IPS-15b (cell line): ENCODE data around the gene TRPM3.

Source experiments
- H3K27me3 ChIP-seq: one replicate; pipeline ENCODE4 v1.6.1; 2013; ENCODE audit warnings: low read length; ENCODE audit not compliant: control insufficient read depth, insufficient read depth
- H3K36me3 ChIP-seq: one replicate; pipeline ENCODE4 v1.6.1; 2013; ENCODE audit warnings: low read length; ENCODE audit not compliant: control insufficient read depth, insufficient read depth
- H3K4me1 ChIP-seq: one replicate; pipeline ENCODE4 v1.6.1; 2013; ENCODE audit warnings: mild to moderate bottlenecking, low read length; ENCODE audit not compliant: control insufficient read depth, insufficient read depth
- H3K4me3 ChIP-seq: one replicate; pipeline ENCODE4 v1.5.1; 2013; ENCODE audit warnings: low read depth, low read length
- H3K9ac ChIP-seq: one replicate; pipeline ENCODE4 v1.6.1; 2013; ENCODE audit warnings: low read depth, mild to moderate bottlenecking, low read length
- H3K9me3 ChIP-seq: one replicate; pipeline ENCODE4 v1.6.1; 2013; ENCODE audit warnings: mild to moderate bottlenecking, low read length; ENCODE audit not compliant: control insufficient read depth, insufficient read depth

TRPM3 gene

DNA sequence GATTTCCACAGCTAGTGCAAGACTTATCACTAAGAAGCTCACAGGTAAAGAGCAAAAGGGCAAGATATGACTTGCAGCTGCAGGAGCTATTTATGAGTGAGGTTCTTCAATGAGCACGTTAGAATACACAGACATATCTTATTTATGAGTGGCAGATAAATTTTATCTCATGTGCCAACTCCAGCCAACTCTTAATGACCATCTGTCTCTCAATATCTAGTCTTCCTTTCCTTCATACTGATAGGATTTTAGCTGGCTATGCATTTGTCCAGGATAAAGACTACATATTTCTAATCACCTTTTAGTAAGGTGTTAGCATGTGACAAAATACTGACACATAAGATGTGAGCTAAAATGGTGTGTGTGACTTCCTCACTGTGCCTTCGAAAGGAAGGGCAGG, 304.5 kb downstream of the TRPM3 start:
- Histone ChIP-seq H3K9me3 (no peaks in the 10 kb centered on the region), H3K4me3 (no peak overlapping the region), H3K4me1 (peaks cover 3% of the 10 kb centered on the region), H3K36me3 (no peaks in the 10 kb centered on the region), H3K27me3 (no peaks in the 10 kb centered on the region), H3K9ac (no peak overlapping the region)

DNA sequence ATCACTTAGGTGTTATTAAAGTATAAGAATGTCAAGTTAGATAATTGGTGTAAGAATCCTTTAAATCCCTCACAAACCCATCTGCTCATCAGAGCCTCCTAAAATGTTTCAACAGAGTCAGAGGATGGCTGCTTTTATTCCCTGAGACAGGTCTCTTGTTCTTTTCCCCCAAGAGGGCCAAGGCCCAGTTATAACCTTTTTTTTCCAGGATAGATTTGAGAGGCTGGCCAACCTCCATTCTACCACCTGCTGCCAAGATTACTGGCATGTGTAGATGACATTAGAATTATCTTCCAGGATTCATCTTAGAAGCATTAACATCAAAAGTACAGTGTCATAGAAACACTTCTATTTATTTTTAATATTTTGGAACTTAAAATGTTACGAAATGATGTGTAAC, 305.1 kb downstream of the TRPM3 start:
- Histone ChIP-seq H3K4me3 (no peak overlapping the region), H3K36me3 (no peaks in the 10 kb centered on the region), H3K9me3 (no peaks in the 10 kb centered on the region), H3K4me1 (peaks cover 3% of the 10 kb centered on the region), H3K9ac (no peak overlapping the region), H3K27me3 (no peaks in the 10 kb centered on the region)

DNA sequence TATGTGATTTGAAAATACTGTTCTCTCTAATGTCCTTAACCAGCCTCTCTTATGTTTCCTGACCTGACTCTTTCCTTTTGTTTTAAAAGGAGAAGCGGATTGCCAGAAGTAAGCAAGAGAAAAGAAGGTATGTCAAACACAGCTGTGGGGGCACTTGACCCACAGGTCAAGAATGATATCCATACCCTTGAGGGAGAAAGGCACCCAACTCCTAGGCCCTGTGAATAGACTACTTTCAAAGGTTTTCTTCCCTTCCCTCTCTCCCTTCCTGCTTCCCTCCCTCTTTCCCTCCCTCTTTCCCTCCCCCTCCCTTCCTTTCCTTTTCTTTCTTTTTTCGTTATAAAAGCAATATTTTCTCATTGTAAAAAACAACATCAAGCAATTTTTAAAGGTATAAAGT, 306.8 kb downstream of the TRPM3 start:
- Histone ChIP-seq H3K4me1 (peaks cover 3% of the 10 kb centered on the region), H3K9me3 (no peaks in the 10 kb centered on the region), H3K27me3 (no peaks in the 10 kb centered on the region), H3K4me3 (no peak overlapping the region), H3K9ac (no peak overlapping the region), H3K36me3 (no peaks in the 10 kb centered on the region)

DNA sequence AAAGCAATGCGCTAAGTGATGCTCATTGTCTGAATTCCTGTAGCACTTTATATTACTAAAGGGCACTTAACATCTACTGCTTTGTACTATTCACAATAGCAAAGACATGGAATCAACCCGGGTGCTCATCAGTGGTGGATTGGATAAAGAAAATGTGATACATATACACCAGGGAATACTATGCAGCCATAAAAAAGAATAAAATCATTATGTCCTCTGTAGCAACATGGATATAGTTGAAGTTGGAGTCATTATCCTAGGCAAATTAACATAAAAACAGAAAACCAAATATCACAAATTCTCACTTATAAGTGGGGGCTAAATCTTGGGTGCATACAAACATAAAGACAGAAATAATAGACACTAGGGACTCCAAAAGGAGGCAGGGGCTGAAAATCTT, 308.3 kb downstream of the TRPM3 start:
- H3K9me3 ChIP-seq, result no peaks in the 10 kb centered on the region
- H3K4me3 ChIP-seq, result no peak overlapping the region
- H3K27me3 ChIP-seq, result no peaks in the 10 kb centered on the region
- no peak overlapping the region for H3K9ac ChIP-seq
- peaks cover 3% of the 10 kb centered on the region for H3K4me1 ChIP-seq
- no peaks in the 10 kb centered on the region for H3K36me3 ChIP-seq

DNA sequence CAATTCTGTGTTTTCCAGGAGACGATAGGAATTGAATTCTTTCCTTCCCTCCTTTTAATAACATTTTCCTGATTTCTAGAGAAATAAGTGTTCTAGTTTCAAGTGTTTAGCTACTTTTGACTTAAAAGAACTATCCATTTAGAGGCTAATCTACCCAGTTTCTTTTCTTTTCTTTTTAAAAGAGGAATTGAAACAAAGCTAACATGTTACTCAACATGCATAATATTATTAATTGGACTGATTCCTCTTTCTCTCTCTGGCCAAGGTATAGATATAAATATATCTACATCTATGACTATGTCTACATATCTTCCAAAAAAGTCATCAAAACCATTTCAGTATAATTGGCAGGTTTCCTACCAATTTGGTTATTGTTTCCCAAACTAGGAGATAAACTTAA, 309.8 kb downstream of the TRPM3 start:
- peaks cover 3% of the 10 kb centered on the region for H3K4me1 ChIP-seq

DNA sequence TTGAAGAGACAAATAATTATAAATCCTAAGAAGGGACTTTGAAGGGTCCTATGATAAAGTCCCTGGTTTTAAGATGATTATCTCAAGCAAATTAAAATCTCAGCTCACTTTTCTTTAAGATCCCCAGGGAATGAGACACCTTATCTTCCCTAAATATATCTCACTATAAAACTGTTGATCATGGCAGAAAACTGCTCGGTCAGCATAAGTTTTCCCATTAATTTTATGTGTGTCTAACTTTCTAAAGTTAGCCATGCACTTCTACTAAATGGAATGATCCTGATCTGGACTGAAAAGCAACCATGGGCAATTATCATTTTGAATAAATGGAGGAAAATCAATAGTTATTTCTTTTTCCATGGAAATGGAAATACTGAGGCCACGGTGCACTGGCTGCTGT, 314.5 kb downstream of the TRPM3 start:
- Histone ChIP-seq H3K36me3 (no peaks in the 10 kb centered on the region), H3K4me1 (peaks cover 8% of the 10 kb centered on the region), H3K9me3 (no peaks in the 10 kb centered on the region), H3K9ac (no peak overlapping the region), H3K4me3 (no peak overlapping the region), H3K27me3 (no peaks in the 10 kb centered on the region)

More for the DNA sequence above, 309.8 kb downstream of the TRPM3 start:
- no peak overlapping the region for H3K4me3 ChIP-seq
- no peak overlapping the region for H3K9ac ChIP-seq
- no peaks in the 10 kb centered on the region for H3K9me3 ChIP-seq
- no peaks in the 10 kb centered on the region for H3K27me3 ChIP-seq
- H3K36me3 ChIP-seq, result no peaks in the 10 kb centered on the region

DNA sequence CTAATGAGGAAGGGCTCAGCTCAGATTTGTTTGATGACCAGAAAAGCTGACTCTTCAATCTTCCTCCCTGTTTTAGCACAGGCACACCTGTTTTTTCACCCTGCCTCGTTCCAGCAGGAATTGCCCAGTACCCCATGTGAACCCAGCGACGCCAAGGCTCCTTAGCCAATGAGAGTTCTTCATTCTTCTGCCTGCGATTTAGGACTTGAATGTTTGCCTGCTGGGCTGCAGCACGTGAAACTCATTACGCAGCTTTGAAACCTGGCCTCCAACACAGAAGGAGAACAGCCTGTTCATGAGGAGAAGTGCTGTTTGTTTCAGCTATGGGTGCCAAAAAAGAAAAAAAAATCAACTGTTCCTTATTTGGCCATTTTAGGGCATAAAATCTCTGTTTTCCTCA, 315.5 kb downstream of the TRPM3 start:
- Histone ChIP-seq H3K9me3 (no peaks in the 10 kb centered on the region), H3K4me3 (no peak overlapping the region), H3K9ac (no peak overlapping the region), H3K36me3 (no peaks in the 10 kb centered on the region), H3K4me1 (peaks cover 8% of the 10 kb centered on the region), H3K27me3 (no peaks in the 10 kb centered on the region)

DNA sequence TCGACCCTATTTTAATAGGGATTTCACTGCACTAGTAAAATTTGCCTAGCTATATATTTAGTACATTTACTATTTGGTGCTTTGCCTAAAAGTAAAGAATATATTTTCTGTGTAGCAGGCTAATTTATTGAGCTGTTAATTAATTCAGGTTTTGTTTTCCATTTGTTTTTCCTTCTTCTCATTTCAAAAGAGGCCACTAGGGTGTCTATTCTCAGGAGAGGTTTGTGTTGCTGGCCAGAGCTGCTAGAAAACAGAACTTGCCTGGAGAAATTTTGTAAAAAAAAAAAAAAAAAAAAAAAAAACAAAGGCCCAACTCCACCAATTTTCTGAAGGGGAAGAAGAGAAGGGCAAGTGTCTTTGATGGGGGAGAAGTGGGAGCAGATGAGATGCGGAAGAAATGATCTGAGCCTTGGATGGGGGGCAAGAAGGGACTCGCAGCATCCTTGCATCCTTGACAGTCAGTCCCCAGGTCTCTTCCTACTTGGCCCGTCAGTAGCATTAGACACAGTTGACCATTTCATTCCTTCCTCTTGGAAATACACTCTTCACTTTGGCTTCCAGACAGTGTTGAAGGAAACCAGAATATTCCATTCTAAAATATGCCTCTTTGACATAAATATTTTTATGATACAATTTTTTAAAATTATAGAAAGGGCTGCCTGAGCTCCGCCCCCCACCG, 318.5 kb downstream of the TRPM3 start:
- no peaks in the 10 kb centered on the region for H3K36me3 ChIP-seq
- no peak overlapping the region for H3K4me3 ChIP-seq
- no peak overlapping the region for H3K9ac ChIP-seq
- no peaks in the 10 kb centered on the region for H3K9me3 ChIP-seq
- peaks cover 8% of the 10 kb centered on the region for H3K4me1 ChIP-seq
- H3K27me3 ChIP-seq, result no peaks in the 10 kb centered on the region

DNA sequence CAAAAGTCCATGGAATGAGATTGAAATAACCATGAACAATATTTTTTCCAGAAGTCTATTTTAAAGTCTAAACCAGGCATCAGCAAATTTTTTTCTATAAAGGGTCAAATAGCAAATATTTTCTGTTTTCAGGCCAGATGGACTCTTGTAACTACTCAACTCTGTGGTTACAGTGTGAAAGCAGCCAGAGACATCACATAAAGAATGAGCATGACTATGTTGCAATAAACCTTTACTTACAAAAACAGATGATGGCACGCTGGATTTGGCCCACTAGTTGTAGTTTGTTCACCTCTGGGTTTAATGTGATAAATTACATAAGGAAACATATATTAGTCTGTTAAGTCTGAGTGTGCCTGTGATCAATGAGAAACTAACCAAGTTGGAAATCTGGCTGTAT, 319.2 kb downstream of the TRPM3 start:
- H3K4me1 ChIP-seq, result peaks cover 8% of the 10 kb centered on the region
- H3K9me3 ChIP-seq, result no peaks in the 10 kb centered on the region
- H3K4me3 ChIP-seq, result no peak overlapping the region
- no peak overlapping the region for H3K9ac ChIP-seq
- H3K27me3 ChIP-seq, result no peaks in the 10 kb centered on the region
- H3K36me3 ChIP-seq, result no peaks in the 10 kb centered on the region

DNA sequence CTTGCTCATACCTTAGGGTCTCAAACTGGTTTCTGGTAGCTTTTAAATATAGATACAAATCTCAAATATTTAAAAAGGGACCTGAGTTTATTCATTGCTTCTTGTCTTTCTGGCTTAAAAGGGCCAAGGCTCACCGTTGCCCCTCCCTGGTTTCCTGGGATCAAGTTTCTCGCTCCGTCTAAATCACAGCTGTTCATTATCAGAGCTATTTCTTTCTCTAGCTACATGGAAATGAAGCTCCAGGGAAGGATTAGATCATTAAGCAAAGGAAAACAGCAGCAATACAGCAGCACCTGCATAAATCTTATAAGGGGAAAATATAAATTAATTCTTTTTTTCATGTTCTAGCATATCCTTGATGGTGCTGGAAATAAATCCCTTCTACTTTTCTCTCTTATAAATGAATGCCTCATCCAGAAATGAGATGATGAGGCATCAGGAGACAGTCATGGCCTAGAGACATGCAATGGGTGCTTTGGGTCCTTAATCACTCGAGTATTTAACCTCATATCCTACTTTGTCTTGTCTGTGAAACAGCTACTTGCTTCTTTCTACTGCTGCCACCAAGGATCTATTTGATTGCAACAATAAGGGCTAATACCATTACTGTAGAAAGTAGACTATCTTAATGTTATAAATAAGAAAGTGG, 320.1 kb downstream of the TRPM3 start:
- Histone ChIP-seq H3K27me3 (no peaks in the 10 kb centered on the region), H3K4me1 (peaks cover 8% of the 10 kb centered on the region), H3K9ac (no peak overlapping the region), H3K36me3 (no peaks in the 10 kb centered on the region), H3K9me3 (no peaks in the 10 kb centered on the region), H3K4me3 (no peak overlapping the region)

DNA sequence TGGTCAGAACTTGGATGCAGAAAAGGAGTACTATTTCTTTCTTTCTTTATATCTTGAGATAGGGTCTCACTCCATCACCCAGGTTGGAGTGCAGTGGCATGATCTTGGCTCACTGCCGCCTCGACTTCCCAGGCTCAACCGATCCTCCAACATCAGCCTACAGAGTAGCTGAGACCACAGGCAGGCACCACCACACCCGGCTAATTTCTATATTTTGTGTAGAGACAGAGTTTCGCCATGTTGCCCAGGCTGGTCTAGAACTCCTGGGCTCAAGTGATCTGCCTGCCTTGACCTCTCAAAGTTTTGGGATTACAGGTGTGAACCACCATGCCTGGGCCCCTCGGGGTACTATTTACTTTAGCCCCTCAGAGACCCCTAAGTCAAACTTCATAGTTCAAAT, 323.4 kb downstream of the TRPM3 start:
- no peak overlapping the region for H3K4me3 ChIP-seq
- H3K9ac ChIP-seq, result no peak overlapping the region
- H3K4me1 ChIP-seq, result peaks cover 3% of the 10 kb centered on the region
- H3K27me3 ChIP-seq, result no peaks in the 10 kb centered on the region
- H3K9me3 ChIP-seq, result no peaks in the 10 kb centered on the region
- H3K36me3 ChIP-seq, result no peaks in the 10 kb centered on the region

DNA sequence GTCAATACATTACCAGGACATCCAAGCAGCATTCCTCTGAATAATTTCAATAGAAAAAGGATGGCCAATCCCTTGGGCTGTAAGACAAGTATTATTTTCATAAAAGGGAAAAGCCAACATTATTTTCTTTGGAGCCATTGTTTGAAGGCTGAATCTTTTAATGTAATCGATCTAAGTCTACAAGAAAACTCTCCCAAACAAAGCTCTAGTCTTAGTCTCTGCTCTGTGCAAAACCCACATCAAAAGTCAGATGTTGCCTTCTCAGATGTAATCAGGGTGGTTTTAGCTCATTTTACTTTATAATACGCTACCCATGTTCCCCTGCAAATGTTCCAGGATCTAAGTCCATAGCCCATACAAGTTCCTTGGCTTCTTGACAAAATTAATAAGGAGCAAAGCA, 325.6 kb downstream of the TRPM3 start:
- Histone ChIP-seq H3K4me1 (no peaks in the 10 kb centered on the region), H3K4me3 (no peak overlapping the region), H3K9ac (no peak overlapping the region), H3K9me3 (no peaks in the 10 kb centered on the region), H3K36me3 (no peaks in the 10 kb centered on the region), H3K27me3 (no peaks in the 10 kb centered on the region)
